Endothelial cell of umbilical vein (primary cell): ENCODE measurements around the gene SART1. TPM values are rescaled to one million over a fixed set of nuclear protein-coding genes. Genes with fewer than 3 reads are reported as not detected.
"Not testable (repeated sequence)": the region's sequence is repeated elsewhere in the genome, so short reads cannot be mapped to it uniquely, and the experiment has no call there.

ENCODE experiments used
- BruUV-seq: library from RNA; stranded (reverse); fragments of 400-500 nt; replicated peaks from 2 replicates; lab custom pipeline; 2021; lab: Mats Ljungman, UMichigan
- CTCF ChIA-PET: fragments of 300-600, 350-600 bp; sonication (Branson Sonifier 250); formaldehyde crosslinking; loops from one replicate; lab custom pipeline; 2021; ENCODE audit warnings: antibody characterized with exemption, inconsistent platforms; lab: Charles Lee
- POLR2A ChIA-PET: fragments of 300-600, 350-600 bp; sonication (Branson Sonifier 250); formaldehyde crosslinking; loops from one replicate; lab custom pipeline; 2021; ENCODE audit warnings: antibody characterized with exemption, inconsistent platforms; lab: Charles Lee
- DNase-seq: peaks from one replicate; pipeline ENCODE4 v3.0.0-alpha.2; 2011; ENCODE audit warnings: low read depth, low spot score
- FAIRE-seq: peaks from 2 replicates; lab custom pipeline; 2011; peaks lifted over from hg19 to GRCh38; lab: Jason Lieb, UNC
- H2AFZ ChIP-seq: 2 replicates; pipeline ENCODE4 v1.6.0; 2012; ENCODE audit warnings: low read depth, low read length, control low read depth, inconsistent platforms
- H3K27ac ChIP-seq: 2 replicates; pipeline ENCODE4 v1.5.1; 2011; ENCODE audit warnings: low read depth, mild to moderate bottlenecking, control low read depth, low read length, moderate library complexity; ENCODE audit not compliant: insufficient read depth
- H3K27me3 ChIP-seq, 2 experiments: 2 replicates each; pipeline versions ENCODE4 v1.6.0 to v1.6.1; 2011; ENCODE audit warnings: low read length in 2 of 2, mixed read lengths in 1 of 2; ENCODE audit not compliant: control insufficient read depth in 2 of 2, insufficient read depth in 2 of 2
- H3K36me3 ChIP-seq, 2 experiments: 2 replicates in 1 of 2; 3 replicates in 1 of 2; pipeline ENCODE4 v1.5.1; 2011; ENCODE audit warnings: low read length in 2 of 2, mild to moderate bottlenecking in 1 of 2, moderate library complexity in 1 of 2; ENCODE audit not compliant: control insufficient read depth in 2 of 2, insufficient read depth in 2 of 2; ENCODE audit errors: extremely low read depth in 1 of 2
- H3K4me1 ChIP-seq: 3 replicates; pipeline ENCODE4 v1.5.1; 2011; ENCODE audit warnings: mild to moderate bottlenecking, low read length; ENCODE audit not compliant: control insufficient read depth, insufficient read depth; ENCODE audit errors: extremely low read depth
- H3K4me2 ChIP-seq: 2 replicates; pipeline ENCODE4 v1.6.1; 2011; ENCODE audit warnings: low read length, control low read depth, mixed read lengths; ENCODE audit not compliant: insufficient read depth
- H3K4me3 ChIP-seq, 3 experiments: fragments of 200-600 bp in 1 of 3; sonication (generic), shearing (Covaris generic) in 1 of 3; replicated peaks in 1 of 3; 2 replicates each; pipeline ENCODE4 v1.5.1; 2011 to 2016; ENCODE audit warnings: control low read depth in 3 of 3, low read length in 3 of 3, mild to moderate bottlenecking in 2 of 3, inconsistent platforms in 1 of 3, low read depth in 1 of 3, moderate library complexity in 1 of 3; ENCODE audit not compliant: insufficient read depth in 1 of 3
- H3K79me2 ChIP-seq: 2 replicates; pipeline ENCODE4 v1.6.0; 2012; ENCODE audit warnings: low read length, inconsistent platforms; ENCODE audit not compliant: control insufficient read depth, insufficient read depth
- H3K9ac ChIP-seq: replicated peaks from 2 replicates; pipeline ENCODE3; 2011; ENCODE audit warnings: low read length, control low read depth; ENCODE audit not compliant: insufficient read depth; ENCODE audit errors: extremely low read depth
- H3K9me1 ChIP-seq: replicated peaks from 3 replicates; pipeline ENCODE4 v1.6.0; 2011; ENCODE audit warnings: mild to moderate bottlenecking, low read length; ENCODE audit not compliant: control insufficient read depth, insufficient read depth; ENCODE audit errors: extremely low read depth
- H3K9me3 ChIP-seq: replicated peaks from 2 replicates; pipeline ENCODE4 v1.5.1; 2012; ENCODE audit warnings: low read length, inconsistent platforms; ENCODE audit not compliant: control insufficient read depth, insufficient read depth
- H4K20me1 ChIP-seq: replicated peaks from 2 replicates; pipeline ENCODE3; 2011; ENCODE audit warnings: mild to moderate bottlenecking, low read length; ENCODE audit not compliant: control insufficient read depth, insufficient read depth; ENCODE audit errors: extremely low read depth
- EZH2 ChIP-seq: IDR thresholded peaks from 2 replicates; pipeline ENCODE4 v1.6.1; 2012; ENCODE audit warnings: borderline replicate concordance, low read depth, mild to moderate bottlenecking, moderate library complexity, low read length, inconsistent platforms; ENCODE audit not compliant: severe bottlenecking
- FOS ChIP-seq: IDR thresholded peaks from 2 replicates; pipeline ENCODE4 v1.6.1; 2011; ENCODE audit warnings: mild to moderate bottlenecking, low read length, moderate library complexity, borderline replicate concordance; ENCODE audit not compliant: insufficient read depth
- GATA2 ChIP-seq: IDR thresholded peaks from 2 replicates; pipeline ENCODE4 v1.7.0; 2011; ENCODE audit warnings: low read depth, mild to moderate bottlenecking, moderate library complexity, mixed read lengths, low read length; ENCODE audit not compliant: insufficient read length, insufficient read depth
- JUN ChIP-seq: IDR thresholded peaks from 2 replicates; pipeline ENCODE4 v1.6.1; 2011; ENCODE audit warnings: borderline replicate concordance, low read depth; ENCODE audit not compliant: insufficient read length, insufficient read depth
- MYC ChIP-seq: IDR thresholded peaks from one replicate; pipeline ENCODE4 v1.6.1; 2011; ENCODE audit warnings: mild to moderate bottlenecking, low read depth, low read length
- POLR2A ChIP-seq: IDR thresholded peaks from 2 replicates; pipeline ENCODE4 v1.6.1; 2012; ENCODE audit warnings: low read depth, mild to moderate bottlenecking, control low read depth, low read length
- POLR2AphosphoS5 ChIP-seq: IDR thresholded peaks from 2 replicates; pipeline ENCODE4 v1.6.1; 2012; ENCODE audit warnings: low read depth, mild to moderate bottlenecking, control low read depth, low read length, moderate library complexity; ENCODE audit not compliant: insufficient read depth
- dilution Hi-C: fragments of 300-500 bp; cut with MboI; formaldehyde crosslinking; loops from one replicate; pipeline ENCODE4 v1.15.0; 2019; ENCODE audit warnings: low sequenced_read_pairs; ENCODE audit not compliant: extremely low pct_ligation_motif_present
- intact Hi-C: fragments of 100-400 bp; cut with micrococcal nuclease; formaldehyde crosslinking; loops from one replicate; pipeline ENCODE4 v1.10.0; 2022
- polyA plus RNA-seq, 4 experiments: library from polyadenylated mRNA; depleted of rRNA in 3 of 4; stranded (reverse) in 3 of 4; unstranded in 1 of 4; fragments of >200 nt; gene quantifications; 2 replicates each; pipeline versions ENCODE4 v1.2.1 to v1.2.3, GENCODE V29; 2011 to 2012; ENCODE audit warnings: missing spikeins in 1 of 4
- total RNA-seq: library from RNA; stranded (reverse); gene quantifications from 2 replicates; pipeline ENCODE4 v1.2.3, GENCODE V29; 2021
- TF ChIP-seq, protein P1 (sequence below), 2 donors: IDR thresholded peaks; 1 replicate in 1 of 2; 2 replicates in 1 of 2; pipeline ENCODE4 v1.5.1; 2011; ENCODE audit warnings: low read length in 2 of 2, mild to moderate bottlenecking in 2 of 2, moderate library complexity in 2 of 2, control low read depth in 1 of 2, inconsistent platforms in 1 of 2, low read depth in 1 of 2; ENCODE audit not compliant: insufficient read depth in 1 of 2; ENCODE audit errors: extremely low read depth in 1 of 2
- TF ChIP-seq, protein P2 (sequence below): IDR thresholded peaks from 2 replicates; pipeline ENCODE4 v1.6.1; 2011; ENCODE audit not compliant: insufficient read depth, insufficient read length

The SART1 gene
- total and polyA plus RNA-seq, 2 donors (not counting 3 experiments of a cell fraction or from before 2014, with no cell fraction given), result 21.8 to 62.7 TPM

- DNase-seq (no peak), FAIRE-seq (no peak)
- ChIA-PET POLR2A (no interaction called here), CTCF (interaction anchor here (1.3 to 3.9 kb wide), 3 partner anchors 14 to 124 kb away, joined by 3 to 37 read pairs (median 11); no protein-coding TSS in a partner anchor)
- H3K4me1 ChIP-seq, result peaks cover 3% of the 10 kb centered on the region
- peaks cover 2% of the 10 kb centered on the region in 2 experiments for H3K27me3 ChIP-seq
- dilution Hi-C loops, result no loop called here
- no peak overlapping the region for H3K27ac ChIP-seq
- no peak overlapping the region for H3K9ac ChIP-seq
- intact Hi-C loops, result no loop called here
- no peak overlapping the region for H3K4me3 ChIP-seq
- no peak for TF ChIP-seq EZH2
- TF ChIP-seq, protein P1, sequence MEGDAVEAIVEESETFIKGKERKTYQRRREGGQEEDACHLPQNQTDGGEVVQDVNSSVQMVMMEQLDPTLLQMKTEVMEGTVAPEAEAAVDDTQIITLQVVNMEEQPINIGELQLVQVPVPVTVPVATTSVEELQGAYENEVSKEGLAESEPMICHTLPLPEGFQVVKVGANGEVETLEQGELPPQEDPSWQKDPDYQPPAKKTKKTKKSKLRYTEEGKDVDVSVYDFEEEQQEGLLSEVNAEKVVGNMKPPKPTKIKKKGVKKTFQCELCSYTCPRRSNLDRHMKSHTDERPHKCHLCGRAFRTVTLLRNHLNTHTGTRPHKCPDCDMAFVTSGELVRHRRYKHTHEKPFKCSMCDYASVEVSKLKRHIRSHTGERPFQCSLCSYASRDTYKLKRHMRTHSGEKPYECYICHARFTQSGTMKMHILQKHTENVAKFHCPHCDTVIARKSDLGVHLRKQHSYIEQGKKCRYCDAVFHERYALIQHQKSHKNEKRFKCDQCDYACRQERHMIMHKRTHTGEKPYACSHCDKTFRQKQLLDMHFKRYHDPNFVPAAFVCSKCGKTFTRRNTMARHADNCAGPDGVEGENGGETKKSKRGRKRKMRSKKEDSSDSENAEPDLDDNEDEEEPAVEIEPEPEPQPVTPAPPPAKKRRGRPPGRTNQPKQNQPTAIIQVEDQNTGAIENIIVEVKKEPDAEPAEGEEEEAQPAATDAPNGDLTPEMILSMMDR (IDR thresholded peaks at IDR 0.05; ENCODE audit: extremely low read depth in 1 of 2, insufficient read depth in 1 of 2, low read depth in 1 of 2, low read length in 2 of 2), result no peak
- TF ChIP-seq POLR2AphosphoS5, result no peak
- TF ChIP-seq JUN, result no peak
- TF ChIP-seq GATA2, result no peak
- TF ChIP-seq FOS, result no peak
- no peak for TF ChIP-seq MYC
- no peak for TF ChIP-seq POLR2A
- TF ChIP-seq, protein P2, sequence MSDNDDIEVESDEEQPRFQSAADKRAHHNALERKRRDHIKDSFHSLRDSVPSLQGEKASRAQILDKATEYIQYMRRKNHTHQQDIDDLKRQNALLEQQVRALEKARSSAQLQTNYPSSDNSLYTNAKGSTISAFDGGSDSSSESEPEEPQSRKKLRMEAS, result no peak
- no peak overlapping the region for H3K4me2 ChIP-seq
- peaks cover 0 to 7% of the 10 kb centered on the region in 2 experiments for H3K36me3 ChIP-seq
- no TSS peak for BruUV-seq
- no peaks in the 10 kb centered on the region for H3K9me3 ChIP-seq
- H3K79me2 ChIP-seq, result peaks cover 5% of the 10 kb centered on the region
- no peaks in the 10 kb centered on the region for H3K9me1 ChIP-seq
- H4K20me1 ChIP-seq, result no peaks in the 10 kb centered on the region
- peak overlapping the region; percentile 41 for H2AFZ ChIP-seq
Measured at GRCh38 chr11:66008468-66009101, 47.1 kb downstream of the SART1 start.

- BruUV-seq, H4K20me1 ChIP-seq, H3K9me1 ChIP-seq, dilution Hi-C loops, FAIRE-seq, H3K9ac ChIP-seq, H3K27me3 ChIP-seq, H3K9me3 ChIP-seq, H3K4me3 ChIP-seq, H3K79me2 ChIP-seq, DNase-seq, H3K4me1 ChIP-seq, POLR2A ChIA-PET, intact Hi-C loops, H3K27ac ChIP-seq, H3K36me3 ChIP-seq, H3K4me2 ChIP-seq, H2AFZ ChIP-seq: not testable (repeated sequence)
- CTCF ChIA-PET, result interaction anchor here (2.1 to 3.9 kb wide), 2 partner anchors 12 to 35 kb away, joined by 11 to 37 read pairs; no protein-coding TSS in a partner anchor
Measured at GRCh38 chr11:66010036-66010435, 48.5 kb downstream of the SART1 start.
